ENCODE data around the gene DGCR2.

DGCR2 gene

DNA sequence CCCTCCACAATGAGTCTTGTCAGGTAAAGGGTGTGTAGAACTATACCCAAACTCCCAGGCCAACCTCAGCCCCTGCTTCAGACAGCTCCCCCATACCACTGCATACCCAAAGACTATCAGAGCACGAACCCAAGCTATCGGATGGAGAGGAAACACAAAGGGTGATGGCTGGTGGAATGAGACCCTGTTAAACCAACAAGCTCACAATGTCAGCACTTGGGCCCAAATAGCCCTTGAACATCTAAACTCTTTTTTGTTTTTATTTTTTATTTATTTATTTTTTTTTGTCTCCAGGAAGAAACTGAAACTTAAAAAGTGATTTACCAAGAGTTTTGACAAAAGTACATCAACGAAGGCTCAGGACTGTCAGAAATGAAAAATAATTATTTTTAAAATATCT lies 10.6 kb downstream of the DGCR2 start:
- H3K36me3 ChIP-seq (ENCODE audit: control insufficient read depth, low read depth, low read length): no peaks in the 10 kb centered on the region
- H3K27ac ChIP-seq (ENCODE audit: low read length): no peak overlapping the region
- H3K9ac ChIP-seq (ENCODE audit: low read length): no peak overlapping the region
- H3K4me1 ChIP-seq (ENCODE audit: control insufficient read depth, low read depth, low read length): peaks cover 20% of the 10 kb centered on the region
- no peaks in the 10 kb centered on the region for H3K27me3 ChIP-seq (ENCODE audit: control insufficient read depth, insufficient read depth, low read length)
- H3K4me3 ChIP-seq (ENCODE audit: low read length): no peak overlapping the region
- no peaks in the 10 kb centered on the region for H3K9me3 ChIP-seq (ENCODE audit: control insufficient read depth, low read depth, low read length)

- Histone ChIP-seq H3K9ac (ENCODE audit: low read length) (no peak overlapping the region), H3K4me3 (ENCODE audit: low read length) (no peak overlapping the region), H3K27me3 (ENCODE audit: control insufficient read depth, insufficient read depth, low read length) (no peaks in the 10 kb centered on the region), H3K9me3 (ENCODE audit: control insufficient read depth, low read depth, low read length) (no peaks in the 10 kb centered on the region), H3K4me1 (ENCODE audit: control insufficient read depth, low read depth, low read length) (peaks cover 20% of the 10 kb centered on the region), H3K36me3 (ENCODE audit: control insufficient read depth, low read depth, low read length) (no peaks in the 10 kb centered on the region), H3K27ac (ENCODE audit: low read length) (no peak overlapping the region)
These were observed 11.1 kb downstream of the DGCR2 start for GRCh38 chr22:19111140-19111539.

GRCh38 chr22:19110646-19111045 lies 11.6 kb downstream of the DGCR2 start:
- Histone ChIP-seq H3K36me3 (ENCODE audit: control insufficient read depth, low read depth, low read length) (no peaks in the 10 kb centered on the region), H3K27ac (ENCODE audit: low read length) (no peak overlapping the region), H3K4me3 (ENCODE audit: low read length) (no peak overlapping the region), H3K27me3 (ENCODE audit: control insufficient read depth, insufficient read depth, low read length) (no peaks in the 10 kb centered on the region), H3K4me1 (ENCODE audit: control insufficient read depth, low read depth, low read length) (peaks cover 20% of the 10 kb centered on the region), H3K9me3 (ENCODE audit: control insufficient read depth, low read depth, low read length) (no peaks in the 10 kb centered on the region), H3K9ac (ENCODE audit: low read length) (no peak overlapping the region)

- peaks cover 20% of the 10 kb centered on the region for H3K4me1 ChIP-seq (ENCODE audit: control insufficient read depth, low read depth, low read length)
- no peaks in the 10 kb centered on the region for H3K9me3 ChIP-seq (ENCODE audit: control insufficient read depth, low read depth, low read length)
- no peak overlapping the region for H3K4me3 ChIP-seq (ENCODE audit: low read length)
- H3K36me3 ChIP-seq (ENCODE audit: control insufficient read depth, low read depth, low read length): no peaks in the 10 kb centered on the region
- H3K27me3 ChIP-seq (ENCODE audit: control insufficient read depth, insufficient read depth, low read length): no peaks in the 10 kb centered on the region
- no peak overlapping the region for H3K9ac ChIP-seq (ENCODE audit: low read length)
- no peak overlapping the region for H3K27ac ChIP-seq (ENCODE audit: low read length)
These were observed 12.2 kb downstream of the DGCR2 start for GRCh38 chr22:19110064-19110458.

GRCh38 chr22:19109198-19110063 lies 12.8 kb downstream of the DGCR2 start:
- Histone ChIP-seq H3K4me1 (ENCODE audit: control insufficient read depth, low read depth, low read length) (peaks cover 20% of the 10 kb centered on the region), H3K27me3 (ENCODE audit: control insufficient read depth, insufficient read depth, low read length) (no peaks in the 10 kb centered on the region), H3K9ac (ENCODE audit: low read length) (no peak overlapping the region), H3K36me3 (ENCODE audit: control insufficient read depth, low read depth, low read length) (no peaks in the 10 kb centered on the region), H3K9me3 (ENCODE audit: control insufficient read depth, low read depth, low read length) (no peaks in the 10 kb centered on the region), H3K27ac (ENCODE audit: low read length) (no peak overlapping the region), H3K4me3 (ENCODE audit: low read length) (no peak overlapping the region)

DNA sequence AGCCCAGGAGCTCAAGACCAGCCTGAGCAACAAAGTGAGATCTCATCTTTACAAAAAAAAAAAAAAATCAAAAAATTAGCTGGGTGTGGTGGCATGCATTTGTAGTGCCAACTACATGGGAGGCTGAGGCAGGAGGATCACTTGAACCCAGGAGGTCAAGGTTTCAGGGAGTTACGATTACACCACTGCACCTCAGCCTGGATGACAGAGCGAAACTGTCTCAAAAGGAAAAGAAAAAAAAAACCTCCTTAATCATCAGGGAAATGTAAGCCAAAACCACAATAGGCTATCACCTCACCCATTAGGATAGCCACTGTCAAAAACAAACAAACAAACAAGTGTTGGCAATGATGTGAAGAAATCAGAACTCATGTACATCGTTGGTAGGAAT lies 13.4 kb downstream of the DGCR2 start:
- no peaks in the 10 kb centered on the region for H3K27me3 ChIP-seq (ENCODE audit: control insufficient read depth, insufficient read depth, low read length)
- no peak overlapping the region for H3K4me3 ChIP-seq (ENCODE audit: low read length)
- no peak overlapping the region for H3K9ac ChIP-seq (ENCODE audit: low read length)
- no peaks in the 10 kb centered on the region for H3K9me3 ChIP-seq (ENCODE audit: control insufficient read depth, low read depth, low read length)
- no peaks in the 10 kb centered on the region for H3K36me3 ChIP-seq (ENCODE audit: control insufficient read depth, low read depth, low read length)
- H3K27ac ChIP-seq (ENCODE audit: low read length): no peak overlapping the region
- H3K4me1 ChIP-seq (ENCODE audit: control insufficient read depth, low read depth, low read length): peaks cover 20% of the 10 kb centered on the region

GRCh38 chr22:19107730-19108074 lies 14.5 kb downstream of the DGCR2 start:
- H3K4me3 ChIP-seq (ENCODE audit: low read length): no peak overlapping the region
- H3K9me3 ChIP-seq (ENCODE audit: control insufficient read depth, low read depth, low read length): no peaks in the 10 kb centered on the region
- H3K4me1 ChIP-seq (ENCODE audit: control insufficient read depth, low read depth, low read length): peaks cover 20% of the 10 kb centered on the region
- no peaks in the 10 kb centered on the region for H3K36me3 ChIP-seq (ENCODE audit: control insufficient read depth, low read depth, low read length)
- no peak overlapping the region for H3K27ac ChIP-seq (ENCODE audit: low read length)
- no peak overlapping the region for H3K9ac ChIP-seq (ENCODE audit: low read length)
- no peaks in the 10 kb centered on the region for H3K27me3 ChIP-seq (ENCODE audit: control insufficient read depth, insufficient read depth, low read length)

GRCh38 chr22:19106886-19107729 lies 15.1 kb downstream of the DGCR2 start:
- Histone ChIP-seq H3K36me3 (ENCODE audit: control insufficient read depth, low read depth, low read length) (no peaks in the 10 kb centered on the region), H3K4me1 (ENCODE audit: control insufficient read depth, low read depth, low read length) (peaks cover 20% of the 10 kb centered on the region), H3K27ac (ENCODE audit: low read length) (no peak overlapping the region), H3K9me3 (ENCODE audit: control insufficient read depth, low read depth, low read length) (no peaks in the 10 kb centered on the region), H3K4me3 (ENCODE audit: low read length) (no peak overlapping the region), H3K27me3 (ENCODE audit: control insufficient read depth, insufficient read depth, low read length) (no peaks in the 10 kb centered on the region), H3K9ac (ENCODE audit: low read length) (no peak overlapping the region)

DNA sequence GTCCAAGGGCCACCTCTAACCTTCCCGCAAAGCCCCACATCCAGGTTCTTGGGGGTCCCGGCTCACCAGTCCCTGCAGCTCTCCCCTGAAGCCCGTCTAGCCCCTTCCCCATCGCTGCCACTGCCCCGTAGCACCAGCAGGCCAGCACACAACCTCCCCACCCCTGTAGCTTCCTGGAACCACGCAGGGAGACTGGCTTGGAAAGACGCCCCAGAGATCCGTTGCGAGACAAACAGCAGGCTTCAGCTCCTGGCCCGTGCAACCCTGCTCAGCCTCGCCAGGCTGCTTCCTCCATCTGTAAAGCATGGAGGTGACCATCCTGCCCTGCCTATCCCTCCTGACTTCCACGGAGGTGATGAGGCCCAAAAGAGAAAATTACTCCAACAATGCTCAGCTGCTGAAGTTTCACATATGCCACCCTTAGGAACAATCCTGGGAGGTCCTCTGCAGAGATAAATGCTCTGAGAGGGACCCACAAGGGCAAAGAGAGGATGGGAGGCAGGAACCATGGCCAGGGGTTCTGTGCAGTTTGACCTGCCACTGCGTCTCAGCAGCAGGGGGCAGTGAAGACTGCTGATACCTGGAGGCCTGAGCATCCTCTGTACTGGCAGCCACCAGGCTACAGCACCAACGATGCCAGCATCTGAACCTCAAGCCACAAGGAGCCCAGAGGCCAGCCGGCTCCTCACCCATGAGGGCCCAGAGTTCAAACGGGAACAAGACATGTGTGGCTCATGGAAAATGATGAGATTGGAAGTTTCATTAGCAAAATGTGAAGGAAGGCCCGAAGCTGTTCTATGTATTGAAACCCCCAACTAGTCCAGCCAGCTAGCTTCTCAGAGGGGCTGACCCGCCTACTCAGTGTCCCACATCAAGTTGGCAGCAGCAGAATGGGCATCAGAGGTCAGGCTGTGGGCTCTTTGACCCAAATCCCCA lies 16.1 kb downstream of the DGCR2 start:
- H3K4me1 ChIP-seq (ENCODE audit: control insufficient read depth, low read depth, low read length): peaks cover 16% of the 10 kb centered on the region
- no peak overlapping the region for H3K4me3 ChIP-seq (ENCODE audit: low read length)
- no peak overlapping the region for H3K27ac ChIP-seq (ENCODE audit: low read length)
- H3K36me3 ChIP-seq (ENCODE audit: control insufficient read depth, low read depth, low read length): no peaks in the 10 kb centered on the region
- H3K9me3 ChIP-seq (ENCODE audit: control insufficient read depth, low read depth, low read length): no peaks in the 10 kb centered on the region
- no peak overlapping the region for H3K9ac ChIP-seq (ENCODE audit: low read length)
- no peaks in the 10 kb centered on the region for H3K27me3 ChIP-seq (ENCODE audit: control insufficient read depth, insufficient read depth, low read length)

DNA sequence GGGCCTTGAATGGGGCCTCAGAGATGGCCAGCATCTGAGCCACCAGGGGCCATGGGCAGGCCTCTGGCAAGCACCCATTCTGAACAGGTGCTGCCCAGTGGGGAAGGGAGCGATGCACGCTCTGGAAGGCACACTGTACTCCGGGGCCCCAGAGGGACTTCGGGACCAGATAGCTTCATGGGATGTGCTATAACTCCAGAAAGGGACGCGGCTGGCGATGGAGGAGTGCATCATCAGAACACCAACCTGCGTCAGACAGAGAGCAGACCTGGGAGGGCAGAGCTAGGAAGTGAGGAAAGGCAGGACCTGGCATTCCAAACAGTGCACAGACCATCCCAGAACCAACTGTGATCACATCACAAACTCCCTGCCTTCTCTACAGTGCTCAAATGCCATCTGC lies 16.8 kb downstream of the DGCR2 start:
- Histone ChIP-seq H3K36me3 (ENCODE audit: control insufficient read depth, low read depth, low read length) (no peaks in the 10 kb centered on the region), H3K27ac (ENCODE audit: low read length) (no peak overlapping the region), H3K27me3 (ENCODE audit: control insufficient read depth, insufficient read depth, low read length) (no peaks in the 10 kb centered on the region), H3K9me3 (ENCODE audit: control insufficient read depth, low read depth, low read length) (no peaks in the 10 kb centered on the region), H3K9ac (ENCODE audit: low read length) (no peak overlapping the region), H3K4me3 (ENCODE audit: low read length) (no peak overlapping the region), H3K4me1 (ENCODE audit: control insufficient read depth, low read depth, low read length) (peaks cover 9% of the 10 kb centered on the region)
